Small intestine (tissue), 7 donors: ENCODE measurements around the gene NCAPG2. TPM values are rescaled to one million over a fixed set of nuclear protein-coding genes. Genes with fewer than 3 reads are reported as not detected.
"Not testable (repeated sequence)": the region's sequence is repeated elsewhere in the genome, so short reads cannot be mapped to it uniquely, and the experiment has no call there.

Experiments used
- DNase-seq, 2 donors: peaks; one replicate each; pipeline versions ENCODE4 v3.0.0 to v3.0.0-alpha.2; 2013
- FAIRE-seq: peaks from 2 replicates; lab custom pipeline; 2012; peaks lifted over from hg19 to GRCh38; lab: Jason Lieb, UNC
- H3K27ac ChIP-seq, 3 donors: one replicate each; pipeline ENCODE4 v1.5.1; 2013; ENCODE audit warnings: low read length in 2 of 3, mild to moderate bottlenecking in 2 of 3, control low read depth in 1 of 3, inconsistent platforms in 1 of 3, low read depth in 1 of 3, moderate library complexity in 1 of 3
- H3K27me3 ChIP-seq, 3 donors: one replicate each; pipeline ENCODE4 v1.6.1; 2013; ENCODE audit warnings: low read length in 3 of 3, inconsistent platforms in 1 of 3; ENCODE audit not compliant: control insufficient read depth in 3 of 3, insufficient read depth in 3 of 3
- H3K36me3 ChIP-seq, 3 donors: one replicate each; pipeline ENCODE4 v1.6.1; 2013; ENCODE audit warnings: low read length in 3 of 3, inconsistent platforms in 1 of 3, low read depth in 1 of 3, mild to moderate bottlenecking in 1 of 3, moderate library complexity in 1 of 3; ENCODE audit not compliant: control insufficient read depth in 3 of 3, insufficient read depth in 2 of 3
- H3K4me1 ChIP-seq, 3 donors: one replicate each; pipeline ENCODE4 v1.6.1; 2013; ENCODE audit warnings: low read length in 2 of 3, inconsistent platforms in 1 of 3, low read depth in 1 of 3, mild to moderate bottlenecking in 1 of 3, moderate library complexity in 1 of 3; ENCODE audit not compliant: control insufficient read depth in 3 of 3, insufficient read depth in 2 of 3
- H3K4me3 ChIP-seq, 3 donors: one replicate each; pipeline ENCODE4 v1.5.1; 2013; ENCODE audit warnings: low read length in 3 of 3, control low read depth in 1 of 3, inconsistent platforms in 1 of 3, low read depth in 1 of 3, mild to moderate bottlenecking in 1 of 3, moderate library complexity in 1 of 3
- H3K9me3 ChIP-seq, 2 donors: one replicate each; pipeline ENCODE4 v1.6.1; 2013; ENCODE audit warnings: low read depth in 1 of 2, low read length in 1 of 2; ENCODE audit not compliant: control insufficient read depth in 2 of 2, insufficient read depth in 1 of 2
- WGBS, 3 donors: extraction: QIAGEN DNeasy Blood & Tissue Kit; methylation state at CpG; one replicate each; pipeline ENCODE4 v1.1.7; 2013; 5-methylcytosine and 5-hydroxymethylcytosine counted together
- polyA plus RNA-seq, 4 donors: library from polyadenylated mRNA; stranded (reverse) in 3 of 4; unstranded in 1 of 4; fragments of 200-250 nt in 3 of 4; fragments of 120-200 nt in 1 of 4; gene quantifications; one replicate each; pipeline versions ENCODE4 v1.2.1 to v1.2.3, GENCODE V29; 2013
- donor health status: healthy with polysubstance abuse.
- donor health status: control.
- donor health status: control.
- donor health status: Bipolar disorder and iron deficiency.
- donor health status: healthy.

The NCAPG2 gene
- polyA plus RNA-seq, 4 donors: 0.81 to 11.2 (median 5.9) TPM

DNA sequence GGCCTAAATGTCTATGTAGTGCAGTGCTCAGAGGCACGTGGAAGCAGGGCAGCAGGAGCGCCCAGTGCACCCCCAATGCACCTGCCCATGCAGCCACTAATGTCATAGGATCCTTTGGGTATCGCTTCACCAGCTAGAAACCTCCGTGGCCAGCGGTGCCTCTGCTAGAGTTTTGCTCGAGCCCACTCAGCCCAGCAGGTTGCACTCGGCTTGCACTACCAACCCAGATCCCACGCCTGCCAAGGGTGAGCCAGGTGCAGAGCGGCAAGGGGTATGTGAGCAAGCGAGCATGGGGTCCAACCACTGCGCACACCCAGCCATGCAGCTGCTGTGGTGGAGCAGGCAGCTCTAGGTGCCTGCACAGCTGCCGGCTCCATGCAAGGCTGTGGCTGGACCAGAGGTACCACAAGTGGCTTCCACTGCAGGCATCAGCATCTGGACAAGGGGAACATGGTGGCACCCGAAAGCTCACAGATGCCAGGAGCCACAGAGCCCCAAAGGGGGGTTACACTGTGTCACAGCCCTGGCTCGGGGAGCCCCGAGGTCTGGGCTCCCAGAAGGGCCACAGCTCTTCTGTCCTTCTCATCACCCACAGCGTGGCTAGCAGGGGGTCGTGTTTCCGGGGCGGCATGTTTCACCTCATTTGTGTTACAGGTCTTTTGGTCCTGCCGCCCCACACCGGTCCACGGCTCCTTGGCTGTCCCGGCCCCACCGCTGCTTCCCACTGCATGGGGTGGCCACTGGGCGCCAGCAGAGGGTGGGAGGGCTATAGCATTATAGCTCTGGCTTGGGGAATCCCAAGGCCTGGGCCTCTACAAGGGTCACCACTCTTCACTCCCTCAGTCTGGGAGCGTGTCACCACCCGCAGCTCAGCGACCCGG is 2.3 kb upstream of the NCAPG2 start:
- no peak overlapping the region for H3K4me3 ChIP-seq
- no peaks in the 10 kb centered on the region for H3K27me3 ChIP-seq
- WGBS, 3 donors: 95 to 98% (median 96%) methylated on average over 23 to 29 of the region's 29 CpGs
- DNase-seq (no peak), FAIRE-seq (no peak)
- H3K9me3 ChIP-seq: peaks cover 0 to 11% of the 10 kb centered on the region in 2 donors
- H3K27ac ChIP-seq: no peak overlapping the region
- H3K36me3 ChIP-seq: no peaks in the 10 kb centered on the region
- H3K4me1 ChIP-seq: peaks cover 0 to 5% (median 0%) of the 10 kb centered on the region in 3 donors

DNA sequence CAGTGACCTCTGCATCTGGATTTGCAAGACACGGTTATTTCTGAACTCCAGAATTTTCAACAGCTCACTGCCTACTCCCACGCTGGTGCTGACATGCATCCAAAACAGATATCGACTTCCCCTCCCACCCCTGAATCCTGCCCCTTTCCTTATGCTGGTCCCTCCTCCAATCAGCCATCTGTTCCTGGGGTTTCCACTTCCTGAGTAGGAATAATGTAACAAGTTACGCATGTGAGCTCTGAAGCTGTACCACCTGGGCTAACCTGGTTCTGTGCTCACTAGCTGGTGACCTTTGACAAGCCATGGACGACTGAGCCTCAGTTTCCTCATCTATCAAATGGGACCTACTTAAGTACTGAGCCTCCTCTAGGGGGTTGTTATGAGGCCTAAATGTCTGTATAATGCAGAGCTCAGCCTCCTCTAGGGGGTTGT is 1.7 kb upstream of the NCAPG2 start:
- FAIRE-seq: no peak
- Histone ChIP-seq H3K4me1 (peaks cover 0 to 5% (median 0%) of the 10 kb centered on the region in 3 donors), H3K9me3 (peaks cover 0 to 11% of the 10 kb centered on the region in 2 donors), H3K4me3 (no peak overlapping the region), H3K36me3 (no peaks in the 10 kb centered on the region), H3K27me3 (no peaks in the 10 kb centered on the region), H3K27ac (no peak overlapping the region)
- DNase-seq: no peak
- WGBS, 3 donors: 70 to 82% (median 73%) methylated on average over 5 of the region's 5 CpGs

DNA sequence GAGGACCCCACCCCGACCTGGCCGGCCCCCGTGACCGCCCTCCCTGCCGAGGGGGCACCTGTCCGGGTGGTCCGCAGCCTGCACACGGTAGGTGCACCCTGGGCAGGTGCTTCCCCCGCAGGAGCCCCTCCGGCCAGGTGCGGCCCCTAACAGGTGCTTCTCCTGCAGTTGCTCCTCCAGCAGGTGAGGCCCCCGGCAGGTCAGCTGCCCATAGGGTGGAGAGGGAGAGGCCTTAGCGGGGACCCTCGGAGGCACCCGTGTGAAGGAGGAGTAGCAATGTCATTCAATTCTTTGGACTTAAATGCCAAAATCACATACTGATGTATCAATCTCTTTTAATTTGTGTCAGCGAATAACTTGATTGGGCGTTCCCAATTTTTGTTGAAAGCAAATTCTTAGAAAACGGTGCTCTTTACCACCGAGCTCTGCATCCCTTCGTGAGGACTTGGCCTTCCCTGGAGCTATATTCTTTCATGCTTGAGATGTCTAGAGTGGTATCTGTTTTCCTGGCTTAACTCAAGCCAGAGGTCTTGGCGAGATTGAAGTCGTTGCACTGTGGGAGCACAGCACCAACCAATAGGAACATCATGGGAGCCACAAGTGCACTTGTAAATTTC is 738 bp upstream of the NCAPG2 start:
- WGBS, 3 donors: 3 to 6% (median 3%) methylated on average over 16 to 22 of the region's 22 CpGs
- Histone ChIP-seq H3K4me1 (peaks cover 0 to 5% (median 0%) of the 10 kb centered on the region in 3 donors), H3K27me3 (no peaks in the 10 kb centered on the region), H3K36me3 (peaks cover 0 to 2% (median 0%) of the 10 kb centered on the region in 3 donors), H3K9me3 (peaks cover 0 to 11% of the 10 kb centered on the region in 2 donors), H3K27ac (peak overlapping the region; percentile 70 to 94 (median 89)), H3K4me3 (peak overlapping the region; percentile 63 to 84 (median 74))
- FAIRE-seq (no peak), DNase-seq (peak in 1 of 2 donors; percentile 20)

DNA sequence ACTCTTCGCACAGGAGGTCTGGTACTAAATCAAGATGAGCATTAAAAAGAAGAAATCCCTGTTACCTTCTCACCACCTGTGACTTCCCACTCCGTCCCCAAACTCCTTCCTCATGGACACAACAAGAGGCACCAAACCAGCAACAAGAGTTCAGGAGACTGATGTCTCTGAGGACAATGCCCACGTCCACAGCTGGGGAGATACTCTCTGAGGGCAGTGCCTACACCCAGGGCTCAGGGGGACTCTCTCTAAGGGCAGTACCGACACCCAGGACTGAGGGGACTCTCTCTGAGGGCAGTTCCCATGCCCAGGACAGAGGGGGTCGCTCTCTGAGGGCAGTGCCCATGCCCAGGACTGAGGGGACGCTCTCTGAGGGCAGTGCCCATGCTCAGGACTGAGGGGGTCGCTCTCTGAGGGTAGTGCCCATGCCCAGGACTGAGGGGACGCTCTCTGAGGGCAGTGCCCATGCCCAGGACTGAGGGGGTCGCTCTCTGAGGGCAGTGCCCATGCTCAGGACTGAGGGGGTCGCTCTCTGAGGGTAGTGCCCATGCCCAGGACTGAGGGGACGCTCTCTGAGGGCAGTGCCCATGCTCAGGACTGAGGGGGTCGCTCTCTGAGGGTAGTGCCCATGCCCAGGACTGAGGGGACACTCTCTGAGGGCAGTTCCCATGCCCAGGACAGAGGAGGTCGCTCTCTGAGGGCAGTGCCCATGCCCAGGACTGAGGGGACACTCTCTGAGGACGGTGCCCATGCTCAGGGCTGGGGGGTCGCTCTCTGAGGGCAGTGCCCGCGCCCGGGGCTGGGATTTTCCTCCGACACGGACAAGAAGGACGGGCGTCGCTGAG is 703 bp downstream of the NCAPG2 start:
- Histone ChIP-seq H3K4me3 (peak overlapping the region; percentile 59 to 86 (median 74)), H3K27ac (peak overlapping the region in 1 of 3 donors; percentile 22), H3K9me3 (peaks cover 0 to 11% of the 10 kb centered on the region in 2 donors)
- WGBS, 3 donors: 14 to 19% (median 18%) methylated on average over 21 to 23 of the region's 23 CpGs
- H3K4me1 ChIP-seq, H3K27me3 ChIP-seq, DNase-seq, FAIRE-seq, H3K36me3 ChIP-seq: not testable (repeated sequence)

DNA sequence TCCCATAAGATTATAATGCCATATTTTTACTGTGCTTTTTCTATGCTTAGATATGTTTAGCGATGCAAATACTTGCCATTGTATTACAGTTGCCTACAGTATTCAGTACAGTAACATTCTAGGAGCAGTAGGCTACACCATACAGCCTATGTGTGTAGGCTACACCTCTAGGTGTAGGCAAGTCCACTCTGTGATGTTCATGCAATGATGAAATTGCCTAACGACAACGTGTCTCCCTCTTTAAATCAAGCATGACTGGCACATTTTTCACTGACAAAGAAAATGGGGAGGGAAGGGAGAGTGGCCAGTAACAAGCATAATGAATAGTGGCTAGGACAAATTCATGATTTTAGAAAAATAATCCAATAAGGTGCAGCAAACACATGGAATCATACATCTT is 1.7 kb downstream of the NCAPG2 start:
- no peak overlapping the region for H3K4me3 ChIP-seq

DNA sequence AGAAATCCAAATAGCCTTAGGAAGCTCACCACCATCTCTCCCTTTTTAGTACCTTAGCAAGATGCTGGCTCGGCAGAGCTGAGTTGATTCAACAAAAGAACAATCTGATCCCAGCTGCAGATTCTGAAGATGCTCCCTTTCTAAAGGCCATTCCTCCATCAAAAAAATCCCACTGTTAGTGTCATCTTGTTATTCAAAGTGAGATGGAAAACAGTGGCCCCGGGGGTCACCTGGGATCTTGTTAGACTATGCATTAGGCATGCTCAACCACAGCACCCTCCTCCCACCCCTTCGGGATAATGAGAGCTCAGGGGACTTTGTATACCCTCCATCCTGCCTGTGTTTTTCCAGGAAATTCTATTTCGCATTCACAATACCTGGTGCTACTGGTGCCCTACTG is 2.4 kb downstream of the NCAPG2 start:
- Histone ChIP-seq H3K27me3 (no peaks in the 10 kb centered on the region), H3K27ac (no peak overlapping the region), H3K9me3 (peaks cover 0 to 3% of the 10 kb centered on the region in 2 donors), H3K4me1 (peaks cover 0 to 5% (median 0%) of the 10 kb centered on the region in 3 donors), H3K4me3 (no peak overlapping the region), H3K36me3 (peaks cover 0 to 6% (median 0%) of the 10 kb centered on the region in 3 donors)
- no peak for DNase-seq
- no peak for FAIRE-seq
- 64 to 81% (median 70%) methylated on average over 4 of the region's 4 CpGs for WGBS, 3 donors

More for the DNA sequence above, 1.7 kb downstream of the NCAPG2 start:
- no peak overlapping the region for H3K27ac ChIP-seq
- peaks cover 0 to 10% of the 10 kb centered on the region in 2 donors for H3K9me3 ChIP-seq
- peaks cover 0 to 5% (median 0%) of the 10 kb centered on the region in 3 donors for H3K4me1 ChIP-seq
- DNase-seq (no peak), FAIRE-seq (no peak)
- 57 to 63% (median 62%) methylated on average over 3 of the region's 3 CpGs for WGBS, 3 donors
- H3K36me3 ChIP-seq: peaks cover 0 to 6% (median 0%) of the 10 kb centered on the region in 3 donors
- H3K27me3 ChIP-seq: no peaks in the 10 kb centered on the region

DNA sequence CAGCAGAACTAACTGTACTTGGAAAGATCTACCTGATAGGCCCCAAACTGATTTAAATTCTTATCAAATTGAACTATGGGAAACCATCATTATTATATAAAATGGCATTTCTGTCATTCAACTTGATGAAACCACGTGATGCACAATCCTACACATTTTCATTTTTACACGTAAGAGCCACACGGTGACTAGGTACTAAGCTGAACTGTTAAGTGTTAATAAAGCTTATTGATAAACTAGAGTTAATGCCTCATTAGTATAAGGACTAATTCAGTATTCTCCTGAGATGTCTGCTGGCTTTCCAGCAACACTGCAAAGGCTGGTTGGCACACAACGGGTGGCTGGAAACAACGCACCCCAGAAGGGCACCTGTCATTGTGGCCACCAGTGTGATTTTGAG is 4.6 kb downstream of the NCAPG2 start:
- no peak overlapping the region for H3K4me3 ChIP-seq
- FAIRE-seq (no peak), DNase-seq (no peak)
- H3K36me3 ChIP-seq: peaks cover 0 to 14% (median 0%) of the 10 kb centered on the region in 3 donors
- H3K27me3 ChIP-seq: no peaks in the 10 kb centered on the region
- no peaks in the 10 kb centered on the region for H3K9me3 ChIP-seq
- peaks cover 0 to 5% (median 0%) of the 10 kb centered on the region in 3 donors for H3K4me1 ChIP-seq
- WGBS, 3 donors: 89 to 95% (median 90%) methylated on average over 5 of the region's 5 CpGs
- no peak overlapping the region for H3K27ac ChIP-seq

DNA sequence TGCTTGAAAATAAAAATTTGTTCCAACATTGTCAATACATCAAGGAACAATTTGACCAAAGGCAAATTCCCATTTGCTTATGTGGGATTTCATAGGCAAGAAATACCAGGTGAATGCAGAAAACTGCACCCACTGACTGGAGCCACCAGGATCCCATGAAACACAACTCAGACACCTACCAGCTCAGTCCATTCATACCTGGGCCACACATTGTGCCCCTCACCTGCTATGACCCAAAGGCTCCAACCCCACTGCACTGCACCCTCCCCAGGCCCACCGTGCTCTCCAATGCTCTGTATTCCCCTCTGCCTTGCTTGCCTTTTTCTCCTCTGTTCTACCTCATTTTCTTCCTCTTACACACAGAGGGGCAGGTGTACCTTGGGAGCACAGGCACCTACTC is 5.3 kb downstream of the NCAPG2 start:
- Histone ChIP-seq H3K9me3 (no peaks in the 10 kb centered on the region), H3K27ac (no peak overlapping the region), H3K4me3 (no peak overlapping the region), H3K27me3 (no peaks in the 10 kb centered on the region), H3K4me1 (peaks cover 0 to 5% (median 0%) of the 10 kb centered on the region in 3 donors), H3K36me3 (peaks cover 0 to 14% (median 0%) of the 10 kb centered on the region in 3 donors)
- DNase-seq: no peak
- 0 to 2% (median 0%) methylated on average over 1 of the region's 1 CpG for WGBS, 3 donors
- FAIRE-seq: no peak
